HG03135 (cell line): ENCODE results near the gene EEF2K.

ENCODE experiments used
- ATAC-seq: cut with Tn5 transposase; IDR thresholded peaks from one replicate; pipeline ENCODE4 v1.9.1; 2021; ENCODE audit warnings: mild to moderate bottlenecking, moderate library complexity; ENCODE audit not compliant: unreplicated experiment

EEF2K gene

GRCh38 chr16:22328081-22328725 lies 122.1 kb downstream of the EEF2K start:
- ATAC-seq = no peak

- no peak for ATAC-seq
Observed at GRCh38 chr16:22329199-22329695, 123.2 kb downstream of the EEF2K start.

DNA sequence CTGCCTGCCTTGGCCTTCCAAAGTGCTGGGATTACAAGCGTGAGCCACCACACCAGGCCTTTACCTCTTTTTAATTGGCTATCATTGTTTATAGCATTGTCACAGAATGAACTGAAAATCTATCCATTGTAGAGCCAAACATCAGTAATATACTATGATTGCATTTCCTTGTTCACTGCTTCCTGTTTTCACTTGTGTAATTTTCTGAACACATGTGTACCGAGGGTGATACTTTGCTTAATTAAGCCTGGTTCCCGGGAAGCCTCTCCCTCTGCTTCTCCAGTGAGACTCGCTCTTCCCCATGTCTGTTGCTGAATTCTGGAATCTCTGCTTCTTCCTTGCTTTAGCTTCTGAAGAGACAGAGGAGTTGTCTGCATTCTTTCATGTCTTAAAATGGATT lies 124.2 kb downstream of the EEF2K start:
- no peak for ATAC-seq

- no peak for ATAC-seq
Observed at GRCh38 chr16:22333457-22333994, 127.4 kb downstream of the EEF2K start.

GRCh38 chr16:22335668-22336246 lies 129.7 kb downstream of the EEF2K start:
- no peak for ATAC-seq

DNA sequence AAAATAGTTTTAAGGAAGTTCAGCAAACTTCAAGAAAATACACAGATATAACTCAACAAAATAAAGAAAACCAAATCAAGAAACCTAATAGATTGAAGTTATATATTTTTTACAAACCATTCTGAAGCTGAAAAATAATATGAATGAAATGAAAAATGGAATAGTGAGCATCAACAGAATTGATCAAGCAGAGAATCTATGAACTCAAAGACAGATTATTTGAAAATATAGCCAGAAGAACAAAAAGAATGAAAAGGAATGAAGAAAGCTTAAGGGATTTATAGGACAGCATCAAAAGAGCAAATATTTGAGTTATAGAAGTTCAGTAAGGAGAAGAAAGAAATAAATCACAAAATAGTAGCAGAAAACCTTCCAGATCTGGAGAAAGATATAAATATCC lies 130.5 kb downstream of the EEF2K start:
- no peak for ATAC-seq

DNA sequence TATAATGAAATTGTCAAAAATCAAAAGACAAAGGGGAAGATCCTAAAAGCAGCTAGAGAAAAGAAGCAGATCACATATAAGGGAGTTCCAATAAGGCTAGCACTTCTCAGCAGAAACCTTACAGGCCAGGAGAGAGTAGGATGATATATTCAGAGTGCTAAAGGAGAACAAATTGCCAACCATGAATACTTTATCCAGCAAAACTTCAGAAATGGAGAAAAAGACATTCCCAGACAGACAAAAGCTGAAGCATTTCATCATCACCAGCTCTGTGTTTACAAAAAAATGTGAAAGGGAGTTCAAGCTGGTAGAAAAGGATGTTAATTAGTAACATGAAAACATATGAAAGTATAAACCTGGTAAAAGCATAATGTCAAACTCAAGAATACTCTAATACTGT lies 131.0 kb downstream of the EEF2K start:
- no peak for ATAC-seq

GRCh38 chr16:22337849-22338635 lies 132.0 kb downstream of the EEF2K start:
- no peak for ATAC-seq
